NB4 (cell line): Measurements from ENCODE around the gene MICU2.

ENCODE experiments used
- POLR2A ChIP-seq: IDR thresholded peaks from 2 replicates; pipeline ENCODE4 v1.6.1; 2011; ENCODE audit warnings: mild to moderate bottlenecking; ENCODE audit not compliant: insufficient read length; ENCODE audit errors: extremely low read depth
- TF ChIP-seq, protein P1 (sequence below): IDR thresholded peaks from one replicate; pipeline ENCODE4 v1.5.1; 2012; ENCODE audit warnings: low read depth, low read length
- TF ChIP-seq, protein P2 (sequence below): IDR thresholded peaks from 2 replicates; pipeline ENCODE4 v1.6.1; 2011; ENCODE audit warnings: low read depth, low read length

GRCh38 chr13:21608961-21609360 is 5.0 kb upstream of the MICU2 start:
- TF ChIP-seq, protein P1, sequence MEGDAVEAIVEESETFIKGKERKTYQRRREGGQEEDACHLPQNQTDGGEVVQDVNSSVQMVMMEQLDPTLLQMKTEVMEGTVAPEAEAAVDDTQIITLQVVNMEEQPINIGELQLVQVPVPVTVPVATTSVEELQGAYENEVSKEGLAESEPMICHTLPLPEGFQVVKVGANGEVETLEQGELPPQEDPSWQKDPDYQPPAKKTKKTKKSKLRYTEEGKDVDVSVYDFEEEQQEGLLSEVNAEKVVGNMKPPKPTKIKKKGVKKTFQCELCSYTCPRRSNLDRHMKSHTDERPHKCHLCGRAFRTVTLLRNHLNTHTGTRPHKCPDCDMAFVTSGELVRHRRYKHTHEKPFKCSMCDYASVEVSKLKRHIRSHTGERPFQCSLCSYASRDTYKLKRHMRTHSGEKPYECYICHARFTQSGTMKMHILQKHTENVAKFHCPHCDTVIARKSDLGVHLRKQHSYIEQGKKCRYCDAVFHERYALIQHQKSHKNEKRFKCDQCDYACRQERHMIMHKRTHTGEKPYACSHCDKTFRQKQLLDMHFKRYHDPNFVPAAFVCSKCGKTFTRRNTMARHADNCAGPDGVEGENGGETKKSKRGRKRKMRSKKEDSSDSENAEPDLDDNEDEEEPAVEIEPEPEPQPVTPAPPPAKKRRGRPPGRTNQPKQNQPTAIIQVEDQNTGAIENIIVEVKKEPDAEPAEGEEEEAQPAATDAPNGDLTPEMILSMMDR = no peak
- no peak for TF ChIP-seq POLR2A
- TF ChIP-seq, protein P2, sequence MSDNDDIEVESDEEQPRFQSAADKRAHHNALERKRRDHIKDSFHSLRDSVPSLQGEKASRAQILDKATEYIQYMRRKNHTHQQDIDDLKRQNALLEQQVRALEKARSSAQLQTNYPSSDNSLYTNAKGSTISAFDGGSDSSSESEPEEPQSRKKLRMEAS = no peak
